Measurements from ENCODE around the gene ST6GALNAC4. TPM values are rescaled to one million over a fixed set of nuclear protein-coding genes. Genes with fewer than 3 reads are reported as not detected.
A peak's percentile ranks its signal among the peaks of the same experiment; 100 is the strongest.

ST6GALNAC4 gene
- total and polyA plus RNA-seq, 2 donors (not counting 1 experiment from before 2014, with no cell fraction given): 80.5 to 199 TPM

DNA sequence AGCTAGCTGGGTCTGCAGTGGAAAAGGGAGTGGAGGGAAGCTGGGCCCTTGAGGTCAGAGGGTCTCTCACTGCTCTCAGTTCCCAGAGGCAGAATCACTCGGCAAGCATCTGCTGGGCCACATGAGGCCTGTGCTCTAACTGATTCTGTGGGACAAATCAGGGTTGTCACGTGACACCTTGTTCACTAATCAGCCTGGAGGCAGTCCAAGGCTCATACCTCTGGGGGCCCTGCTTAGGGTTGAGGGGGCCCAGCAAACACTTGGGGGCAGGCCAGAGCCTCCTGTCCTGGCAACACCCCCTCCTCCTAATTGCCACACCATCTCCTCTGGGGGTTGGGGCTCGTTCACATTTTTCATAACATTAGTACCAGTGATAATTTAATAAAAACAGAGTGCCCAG is 29.9 kb upstream of the ST6GALNAC4 start:
- ATAC-seq (ENCODE audit: low read depth): no peak
- H3K9ac ChIP-seq (ENCODE audit: low read length): no peak overlapping the region
- H3K4me3 Mint-ChIP-seq: no peak overlapping the region
- H3K4me1 Mint-ChIP-seq: peaks cover 30% of the 10 kb centered on the region
- peaks cover 0 to 78% of the 10 kb centered on the region in 2 experiments for H3K36me3 ChIP-seq (replicated peaks in 1 of 2; ENCODE audit: control extremely low read depth in 1 of 2, control insufficient read depth in 1 of 2, extremely low read depth in 1 of 2, insufficient read depth in 2 of 2, low read length in 1 of 2)
- H3K27ac Mint-ChIP-seq: no peak overlapping the region
- CTCF ChIA-PET: interaction anchor here (8.0 to 12.6 kb wide), 2 partner anchors 9 to 89 kb away, joined by 85 to 310 read pairs; no protein-coding TSS in a partner anchor
- no peak for DNase-seq
- POLR2A ChIA-PET: interaction anchor here (0.5 kb wide), 1 partner anchor 92 kb away, joined by 3 read pairs; no protein-coding TSS in a partner anchor
- peaks cover 41% of the 10 kb centered on the region for H3K79me2 ChIP-seq (ENCODE audit: control insufficient read depth, insufficient read depth, low read length)
- H2AFZ ChIP-seq (ENCODE audit: insufficient read depth, low read depth, low read length, poor library complexity, severe bottlenecking): no peak overlapping the region
- no peaks in the 10 kb centered on the region for H3K9me3 ChIP-seq (ENCODE audit: control extremely low read depth in 1 of 3, control insufficient read depth in 2 of 3, insufficient read depth in 1 of 3, low read length in 2 of 3)
- no peak overlapping the region for H3K4me2 ChIP-seq (replicated peaks; ENCODE audit: low read depth, low read length, poor library complexity, severe bottlenecking)
- peak overlapping the region in 1 of 2 donors; percentile 9 for H3K27ac ChIP-seq (ENCODE audit: low read length in 2 of 2)
- intact Hi-C loops (cut with micrococcal nuclease): no loop called here
- no peak overlapping the region for H3K4me3 ChIP-seq (ENCODE audit: control extremely low read depth in 1 of 5, extremely low read depth in 1 of 5, insufficient read depth in 1 of 5, low read depth in 2 of 5, low read length in 4 of 5)
- H3K27me3 ChIP-seq (replicated peaks in 1 of 4; ENCODE audit: control extremely low read depth in 1 of 4, control insufficient read depth in 3 of 4, insufficient read depth in 4 of 4, low read length in 3 of 4): no peaks in the 10 kb centered on the region
- no peaks in the 10 kb centered on the region for H3K27me3 Mint-ChIP-seq
- peaks cover 17 to 18% of the 10 kb centered on the region in 2 donors for H3K4me1 ChIP-seq (ENCODE audit: control insufficient read depth in 2 of 2, insufficient read depth in 2 of 2, low read length in 2 of 2)
- 91% methylated on average over 2 of the region's 3 CpGs for WGBS (ENCODE audit: insufficient coverage)
- H3K9me3 Mint-ChIP-seq (ENCODE audit: insufficient read depth): no peaks in the 10 kb centered on the region
- TF ChIP-seq EZH2 (IDR thresholded peaks at IDR 0.05; ENCODE audit: borderline replicate concordance, insufficient read depth, low read depth, low read length, poor library complexity, severe bottlenecking): no peak
- TF ChIP-seq, protein P1, sequence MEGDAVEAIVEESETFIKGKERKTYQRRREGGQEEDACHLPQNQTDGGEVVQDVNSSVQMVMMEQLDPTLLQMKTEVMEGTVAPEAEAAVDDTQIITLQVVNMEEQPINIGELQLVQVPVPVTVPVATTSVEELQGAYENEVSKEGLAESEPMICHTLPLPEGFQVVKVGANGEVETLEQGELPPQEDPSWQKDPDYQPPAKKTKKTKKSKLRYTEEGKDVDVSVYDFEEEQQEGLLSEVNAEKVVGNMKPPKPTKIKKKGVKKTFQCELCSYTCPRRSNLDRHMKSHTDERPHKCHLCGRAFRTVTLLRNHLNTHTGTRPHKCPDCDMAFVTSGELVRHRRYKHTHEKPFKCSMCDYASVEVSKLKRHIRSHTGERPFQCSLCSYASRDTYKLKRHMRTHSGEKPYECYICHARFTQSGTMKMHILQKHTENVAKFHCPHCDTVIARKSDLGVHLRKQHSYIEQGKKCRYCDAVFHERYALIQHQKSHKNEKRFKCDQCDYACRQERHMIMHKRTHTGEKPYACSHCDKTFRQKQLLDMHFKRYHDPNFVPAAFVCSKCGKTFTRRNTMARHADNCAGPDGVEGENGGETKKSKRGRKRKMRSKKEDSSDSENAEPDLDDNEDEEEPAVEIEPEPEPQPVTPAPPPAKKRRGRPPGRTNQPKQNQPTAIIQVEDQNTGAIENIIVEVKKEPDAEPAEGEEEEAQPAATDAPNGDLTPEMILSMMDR (IDR thresholded peaks at IDR 0.05): no peak
- H4K20me1 ChIP-seq (ENCODE audit: control insufficient read depth, insufficient read depth, low read length, poor library complexity, severe bottlenecking): peaks cover 88% of the 10 kb centered on the region

DNA sequence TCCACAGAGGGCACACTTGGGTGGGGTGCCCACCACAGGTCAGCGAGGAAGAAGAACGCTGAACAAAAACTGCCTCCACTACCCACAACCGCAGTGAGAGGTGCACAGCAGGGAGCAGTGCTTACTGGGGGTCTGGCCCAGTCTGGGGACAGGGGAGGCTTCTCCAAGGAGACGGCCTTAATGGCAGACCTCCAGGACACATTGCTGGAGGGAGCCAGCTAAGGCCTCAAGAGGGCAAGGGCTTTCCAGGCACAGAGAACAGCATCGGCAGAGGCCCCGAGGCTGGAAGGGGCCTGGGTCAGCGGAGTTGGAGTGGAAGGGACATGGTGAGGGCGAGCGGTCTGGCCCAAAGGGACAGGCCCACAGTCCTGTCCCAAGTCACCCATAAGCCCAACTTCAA is 29.1 kb upstream of the ST6GALNAC4 start:
- Histone ChIP-seq H3K79me2 (ENCODE audit: control insufficient read depth, insufficient read depth, low read length) (peaks cover 36% of the 10 kb centered on the region), H3K9ac (ENCODE audit: low read length) (no peak overlapping the region), H3K36me3 (replicated peaks in 1 of 2; ENCODE audit: control extremely low read depth in 1 of 2, control insufficient read depth in 1 of 2, extremely low read depth in 1 of 2, insufficient read depth in 2 of 2, low read length in 1 of 2) (peaks cover 0 to 83% of the 10 kb centered on the region in 2 experiments), H4K20me1 (ENCODE audit: control insufficient read depth, insufficient read depth, low read length, poor library complexity, severe bottlenecking) (peaks cover 87% of the 10 kb centered on the region), H3K27me3 (replicated peaks in 1 of 4; ENCODE audit: control extremely low read depth in 1 of 4, control insufficient read depth in 3 of 4, insufficient read depth in 4 of 4, low read length in 3 of 4) (no peaks in the 10 kb centered on the region), H3K4me3 (ENCODE audit: control extremely low read depth in 1 of 5, extremely low read depth in 1 of 5, insufficient read depth in 1 of 5, low read depth in 2 of 5, low read length in 4 of 5) (no peak overlapping the region), H3K9me3 (ENCODE audit: control extremely low read depth in 1 of 3, control insufficient read depth in 2 of 3, insufficient read depth in 1 of 3, low read length in 2 of 3) (no peaks in the 10 kb centered on the region), H3K4me2 (replicated peaks; ENCODE audit: low read depth, low read length, poor library complexity, severe bottlenecking) (no peak overlapping the region), H3K4me1 (ENCODE audit: control insufficient read depth in 2 of 2, insufficient read depth in 2 of 2, low read length in 2 of 2) (peaks cover 17 to 18% of the 10 kb centered on the region in 2 donors), H2AFZ (ENCODE audit: insufficient read depth, low read depth, low read length, poor library complexity, severe bottlenecking) (no peak overlapping the region), H3K27ac (ENCODE audit: low read length in 2 of 2) (no peak overlapping the region)
- CTCF ChIA-PET: interaction anchor here (5.8 to 12.6 kb wide), 3 partner anchors 10 to 171 kb away, joined by 48 to 310 read pairs (median 85); no protein-coding TSS in a partner anchor
- Mint-ChIP-seq H3K27me3 (no peaks in the 10 kb centered on the region), H3K9me3 (ENCODE audit: insufficient read depth) (no peaks in the 10 kb centered on the region), H3K4me3 (no peak overlapping the region), H3K27ac (no peak overlapping the region), H3K4me1 (peaks cover 30% of the 10 kb centered on the region)
- POLR2A ChIA-PET: no interaction called here
- intact Hi-C loops (cut with micrococcal nuclease): no loop called here
- ATAC-seq (ENCODE audit: low read depth) (no peak), DNase-seq (no peak)
- WGBS (ENCODE audit: insufficient coverage): 95% methylated on average over 4 of the region's 9 CpGs
- no peak for TF ChIP-seq EZH2 (IDR thresholded peaks at IDR 0.05; ENCODE audit: borderline replicate concordance, insufficient read depth, low read depth, low read length, poor library complexity, severe bottlenecking)
- TF ChIP-seq, protein P1 (IDR thresholded peaks at IDR 0.05): no peak

All from B cell (primary cell).